HCT116 (cell line): Measurements from ENCODE around the gene GLUD1. TPM values are rescaled to one million over a fixed set of nuclear protein-coding genes. Genes with fewer than 3 reads are reported as not detected.
"Not testable (repeated sequence)": the region's sequence is repeated elsewhere in the genome, so short reads cannot be mapped to it uniquely, and the experiment has no call there.

Source experiments
- ATAC-seq: fragments of 200-7000 bp; cut with Tn5 transposase; 2 replicates; pipeline ENCODE4 v1.9.1; 2020; ENCODE audit warnings: mild to moderate bottlenecking, moderate library complexity
- BruUV-seq: library from RNA; stranded (reverse); fragments of 400-500 nt; replicated peaks from 2 replicates; lab custom pipeline; 2021; lab: Mats Ljungman, UMichigan
- CTCF ChIA-PET: fragments of 300-600 bp; sonication (Branson Sonifier 250); formaldehyde crosslinking; loops from one replicate; lab custom pipeline; 2021; ENCODE audit warnings: antibody characterized with exemption; lab: Charles Lee
- POLR2A ChIA-PET: fragments of 300-600, 350-600 bp; sonication (Branson Sonifier 250); formaldehyde crosslinking; loops from one replicate; lab custom pipeline; 2021; ENCODE audit warnings: antibody characterized with exemption; lab: Charles Lee
- RAD21 ChIA-PET, 2 experiments: fragments of 300-600 bp; sonication (Branson Sonifier 250); formaldehyde crosslinking; loops; one replicate each; lab custom pipeline; 2023; ENCODE audit warnings: low total read pairs in 2 of 2; ENCODE audit not compliant: uncharacterized antibody in 2 of 2, unreplicated experiment in 2 of 2, low non-redundant PET in 1 of 2; lab: Charles Lee
- DNase-seq: peaks from one replicate; pipeline ENCODE4 v3.0.0-alpha.2; 2010; ENCODE audit warnings: low read depth, low spot score
- H2AFZ ChIP-seq: fragments of 200-600 bp; shearing (Covaris generic), sonication (generic); 2 replicates; pipeline ENCODE4 v1.6.1; 2017; ENCODE audit warnings: low read depth, mixed run types, mixed read lengths, antibody characterized with exemption, low read length; ENCODE audit not compliant: poor library complexity, severe bottlenecking
- H3K27ac ChIP-seq: 2 replicates; pipeline ENCODE4 v1.5.1; 2012; ENCODE audit warnings: low read depth, low read length
- H3K27me3 ChIP-seq: fragments of 200-600 bp; sonication (generic); 2 replicates; pipeline ENCODE4 v1.6.1; 2016; ENCODE audit warnings: mixed run types, low read length, mixed read lengths; ENCODE audit not compliant: insufficient read depth
- H3K36me3 ChIP-seq, 2 experiments: fragments of 200-500 bp in 1 of 2; fragments of 200-600 bp in 1 of 2; sonication (Bioruptor generic) in 1 of 2; sonication (generic) in 1 of 2; 2 replicates each; pipeline versions ENCODE4 v1.5.1 to v1.6.1; 2014 to 2016; ENCODE audit warnings: low read length in 2 of 2, inconsistent platforms in 1 of 2, mixed read lengths in 1 of 2, mixed run types in 1 of 2; ENCODE audit not compliant: insufficient read depth in 2 of 2, control insufficient read depth in 1 of 2
- H3K4me1 ChIP-seq, 2 experiments: fragments of 200-600 bp in 1 of 2; sonication (generic) in 1 of 2; 2 replicates each; pipeline versions ENCODE4 v1.5.1 to v1.6.1; 2012 to 2017; ENCODE audit warnings: low read length in 2 of 2, inconsistent platforms in 1 of 2, mild to moderate bottlenecking in 1 of 2, mixed read lengths in 1 of 2, mixed run types in 1 of 2, moderate library complexity in 1 of 2; ENCODE audit not compliant: insufficient read depth in 2 of 2, control insufficient read depth in 1 of 2
- H3K4me2 ChIP-seq: fragments of 200-600 bp; sonication (generic); 2 replicates; pipeline ENCODE4 v1.6.1; 2017; ENCODE audit warnings: mixed run types, low read length, mixed read lengths
- H3K4me3 ChIP-seq, 2 experiments: fragments of 200-600 bp in 1 of 2; sonication (generic) in 1 of 2; replicated peaks in 1 of 2; 2 replicates each; pipeline ENCODE4 v1.5.1; 2011 to 2016; ENCODE audit warnings: low read length in 2 of 2, control low read depth in 1 of 2, low read depth in 1 of 2, mild to moderate bottlenecking in 1 of 2, mixed read lengths in 1 of 2, mixed run types in 1 of 2
- H3K79me2 ChIP-seq: fragments of 200-600 bp; sonication (generic); 2 replicates; pipeline ENCODE4 v1.6.1; 2017; ENCODE audit warnings: mild to moderate bottlenecking, mixed run types, low read length, moderate library complexity, mixed read lengths; ENCODE audit not compliant: insufficient read depth
- H3K9ac ChIP-seq: fragments of 200-600 bp; sonication (generic); 2 replicates; pipeline ENCODE4 v1.6.1; 2016; ENCODE audit warnings: low read length, mixed read lengths
- H3K9me2 ChIP-seq: fragments of 200-600 bp; sonication (generic), shearing (Covaris generic); 2 replicates; pipeline ENCODE4 v1.6.1; 2017; ENCODE audit warnings: mixed run types, mild to moderate bottlenecking, moderate library complexity; ENCODE audit not compliant: insufficient read depth
- H3K9me3 ChIP-seq, 2 experiments: fragments of 200-500 bp in 1 of 2; fragments of 200-600 bp in 1 of 2; sonication (Bioruptor generic) in 1 of 2; sonication (generic) in 1 of 2; 2 replicates each; pipeline ENCODE4 v1.6.1; 2014 to 2017; ENCODE audit warnings: low read length in 2 of 2, mixed read lengths in 2 of 2, inconsistent platforms in 1 of 2, low read depth in 1 of 2, mild to moderate bottlenecking in 1 of 2, mixed run types in 1 of 2, moderate library complexity in 1 of 2; ENCODE audit not compliant: control insufficient read depth in 1 of 2, insufficient read depth in 1 of 2
- H4K20me1 ChIP-seq: fragments of 200-600 bp; sonication (generic), shearing (Covaris generic); 2 replicates; pipeline ENCODE4 v1.6.1; 2017; ENCODE audit warnings: mixed run types, mild to moderate bottlenecking, moderate library complexity; ENCODE audit not compliant: insufficient read depth
- CEBPB ChIP-seq: IDR thresholded peaks from 2 replicates; pipeline ENCODE4 v1.6.1; 2012; ENCODE audit warnings: low read depth
- EZH2 ChIP-seq: fragments of 200-600 bp; sonication (generic); IDR thresholded peaks from 2 replicates; pipeline ENCODE4 v1.6.1; 2017; ENCODE audit warnings: antibody characterized with exemption, mixed run types
- MAX ChIP-seq: IDR thresholded peaks from 2 replicates; pipeline ENCODE4 v1.6.1; 2012
- POLR2A ChIP-seq: IDR thresholded peaks from 2 replicates; pipeline ENCODE4 v1.7.0; 2011; ENCODE audit warnings: borderline replicate concordance; ENCODE audit not compliant: insufficient read depth, insufficient read length; ENCODE audit errors: extremely low read depth
- SP1 ChIP-seq: IDR thresholded peaks from 2 replicates; pipeline ENCODE4 v1.6.1; 2012; ENCODE audit warnings: low read depth
- SRF ChIP-seq: IDR thresholded peaks from 2 replicates; pipeline ENCODE4 v1.6.1; 2012; ENCODE audit warnings: low read depth
- TCF7L2 ChIP-seq: IDR thresholded peaks from 2 replicates; pipeline ENCODE4 v1.7.0; 2011; ENCODE audit warnings: borderline replicate concordance, inconsistent platforms; ENCODE audit not compliant: insufficient read depth, insufficient read length; ENCODE audit errors: extremely low read depth
- YY1 ChIP-seq: IDR thresholded peaks from 2 replicates; pipeline ENCODE4 v1.6.1; 2011; ENCODE audit warnings: low read length, low read depth, moderate library complexity, mild to moderate bottlenecking; ENCODE audit not compliant: insufficient replicate concordance; ENCODE audit errors: extremely low read depth
- ZFX ChIP-seq: fragments of 450-650 bp; IDR thresholded peaks from 2 replicates; pipeline ENCODE4 v1.6.1; 2017
- intact Hi-C: fragments of 100-400 bp; cut with micrococcal nuclease; formaldehyde crosslinking; loops from 2 replicates; pipeline ENCODE4 v1.10.0; 2022
- total RNA-seq: library from RNA; stranded (reverse); gene quantifications from one replicate; pipeline ENCODE4 v1.2.1, GENCODE V29; 2021; ENCODE audit not compliant: unreplicated experiment
- TF ChIP-seq, protein P1 (sequence below), 3 experiments: fragments of 200-600 bp in 1 of 3; sonication (generic) in 1 of 3; IDR thresholded peaks in 2 of 3; conservative IDR thresholded peaks in 1 of 3; 2 replicates each; pipeline ENCODE4 v1.5.1; 2012 to 2017; ENCODE audit warnings: low read depth in 2 of 3, low read length in 2 of 3, antibody characterized with exemption in 1 of 3, borderline replicate concordance in 1 of 3, control low read depth in 1 of 3, mild to moderate bottlenecking in 1 of 3, mixed read lengths in 1 of 3, mixed run types in 1 of 3, moderate library complexity in 1 of 3; ENCODE audit not compliant: insufficient read depth in 1 of 3
- TF ChIP-seq, protein P2 (sequence below): IDR thresholded peaks from 2 replicates; pipeline ENCODE4 v1.6.1; 2011; ENCODE audit warnings: mild to moderate bottlenecking, low read length, moderate library complexity; ENCODE audit not compliant: insufficient replicate concordance; ENCODE audit errors: extremely low read depth

GLUD1 gene
- total RNA-seq, 1 experiment from 2014 or later = 131 TPM

- TF ChIP-seq TCF7L2 (no peak), ZFX (no peak), MAX (no peak), SP1 (no peak)
Measured at GRCh38 chr10:87079106-87079836, 15.4 kb downstream of the GLUD1 start (continued).

DNA sequence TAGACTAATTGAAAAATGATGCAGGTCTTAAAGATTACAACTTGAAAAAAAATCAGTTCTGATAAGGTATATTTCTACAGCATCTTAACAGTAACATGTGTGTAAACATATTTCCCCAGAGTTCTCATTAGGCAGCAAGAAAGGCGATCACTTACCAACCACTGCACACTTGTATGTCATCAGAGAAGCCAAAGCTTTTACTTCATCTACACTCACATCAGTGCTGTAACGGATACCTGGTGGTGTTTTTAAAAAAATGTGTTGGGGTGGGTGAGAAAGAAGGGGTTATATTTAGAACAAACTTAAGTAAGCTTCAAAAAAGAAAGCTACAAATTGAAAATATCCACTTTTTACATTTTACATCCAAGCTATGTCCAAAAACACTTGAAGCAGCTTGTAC is 18.2 kb downstream of the GLUD1 start:
- H3K9me2 ChIP-seq, H2AFZ ChIP-seq, H3K4me1 ChIP-seq, H3K4me2 ChIP-seq, H3K27me3 ChIP-seq, H3K9me3 ChIP-seq, RAD21 ChIA-PET, H3K9ac ChIP-seq, ATAC-seq, CTCF ChIA-PET, H3K4me3 ChIP-seq, H4K20me1 ChIP-seq, H3K27ac ChIP-seq, DNase-seq, intact Hi-C loops, BruUV-seq: not testable (repeated sequence)
- peaks cover 7 to 23% of the 10 kb centered on the region in 2 experiments; a peak in 3 of 4 replicates for H3K36me3 ChIP-seq
- POLR2A ChIA-PET = interaction anchor here (0.7 kb wide), 1 partner anchor 34 kb away, joined by 4 read pairs; no protein-coding TSS in a partner anchor
- peaks cover 28% of the 10 kb centered on the region for H3K79me2 ChIP-seq

DNA sequence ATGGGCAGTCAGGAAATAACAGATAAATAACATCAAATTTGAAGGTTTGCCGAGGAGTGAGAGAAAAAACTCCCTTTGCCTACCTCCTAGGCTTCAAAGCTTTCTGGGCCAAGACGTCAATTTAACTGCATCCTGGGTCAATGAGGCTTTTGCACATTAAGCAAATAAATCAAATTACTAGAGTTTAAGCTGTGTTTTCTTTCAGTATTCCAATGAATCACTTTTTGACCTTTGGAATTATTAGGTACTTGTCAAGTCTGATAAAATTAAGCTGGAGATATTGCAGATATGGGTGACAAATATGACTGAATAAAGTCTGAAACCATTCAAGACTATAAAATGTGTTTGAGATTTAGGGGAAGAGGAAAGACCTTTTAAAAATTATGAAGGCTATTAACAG is 22.2 kb downstream of the GLUD1 start:
- BruUV-seq = no TSS peak
- intact Hi-C loops = no loop called here
- RAD21 ChIA-PET = no interaction called here

More for the DNA sequence above, 22.2 kb downstream of the GLUD1 start:
- no peak overlapping the region for H3K9ac ChIP-seq
- H3K36me3 ChIP-seq = peaks cover 25 to 33% of the 10 kb centered on the region in 2 experiments
- no peaks in the 10 kb centered on the region for H3K9me3 ChIP-seq
- ChIA-PET CTCF (interaction anchor here (1.4 kb wide), 1 partner anchor 112 kb away, joined by 3 read pairs; no protein-coding TSS in a partner anchor), POLR2A (no interaction called here)
- H3K79me2 ChIP-seq = peaks cover 14% of the 10 kb centered on the region; the same call in 1 of the 2 replicates
- no peak for DNase-seq
- H3K9me2 ChIP-seq = no peaks in the 10 kb centered on the region
- ATAC-seq = no peak
- H3K4me2 ChIP-seq = no peak overlapping the region
- no peak overlapping the region for H3K4me3 ChIP-seq
- TF ChIP-seq CEBPB = no peak
- no peak for TF ChIP-seq SRF
- TF ChIP-seq EZH2 = no peak
- TF ChIP-seq, protein P1, sequence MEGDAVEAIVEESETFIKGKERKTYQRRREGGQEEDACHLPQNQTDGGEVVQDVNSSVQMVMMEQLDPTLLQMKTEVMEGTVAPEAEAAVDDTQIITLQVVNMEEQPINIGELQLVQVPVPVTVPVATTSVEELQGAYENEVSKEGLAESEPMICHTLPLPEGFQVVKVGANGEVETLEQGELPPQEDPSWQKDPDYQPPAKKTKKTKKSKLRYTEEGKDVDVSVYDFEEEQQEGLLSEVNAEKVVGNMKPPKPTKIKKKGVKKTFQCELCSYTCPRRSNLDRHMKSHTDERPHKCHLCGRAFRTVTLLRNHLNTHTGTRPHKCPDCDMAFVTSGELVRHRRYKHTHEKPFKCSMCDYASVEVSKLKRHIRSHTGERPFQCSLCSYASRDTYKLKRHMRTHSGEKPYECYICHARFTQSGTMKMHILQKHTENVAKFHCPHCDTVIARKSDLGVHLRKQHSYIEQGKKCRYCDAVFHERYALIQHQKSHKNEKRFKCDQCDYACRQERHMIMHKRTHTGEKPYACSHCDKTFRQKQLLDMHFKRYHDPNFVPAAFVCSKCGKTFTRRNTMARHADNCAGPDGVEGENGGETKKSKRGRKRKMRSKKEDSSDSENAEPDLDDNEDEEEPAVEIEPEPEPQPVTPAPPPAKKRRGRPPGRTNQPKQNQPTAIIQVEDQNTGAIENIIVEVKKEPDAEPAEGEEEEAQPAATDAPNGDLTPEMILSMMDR (IDR thresholded peaks at IDR 0.05 in 2 of 3, conservative IDR thresholded peaks at IDR 0.05 in 1 of 3; ENCODE audit: borderline replicate concordance in 1 of 3, insufficient read depth in 1 of 3, low read depth in 2 of 3, low read length in 2 of 3) = no peak
- TF ChIP-seq TCF7L2 = no peak
- no peak for TF ChIP-seq POLR2A
- TF ChIP-seq ZFX = no peak
- TF ChIP-seq YY1 = no peak
- TF ChIP-seq, protein P2, sequence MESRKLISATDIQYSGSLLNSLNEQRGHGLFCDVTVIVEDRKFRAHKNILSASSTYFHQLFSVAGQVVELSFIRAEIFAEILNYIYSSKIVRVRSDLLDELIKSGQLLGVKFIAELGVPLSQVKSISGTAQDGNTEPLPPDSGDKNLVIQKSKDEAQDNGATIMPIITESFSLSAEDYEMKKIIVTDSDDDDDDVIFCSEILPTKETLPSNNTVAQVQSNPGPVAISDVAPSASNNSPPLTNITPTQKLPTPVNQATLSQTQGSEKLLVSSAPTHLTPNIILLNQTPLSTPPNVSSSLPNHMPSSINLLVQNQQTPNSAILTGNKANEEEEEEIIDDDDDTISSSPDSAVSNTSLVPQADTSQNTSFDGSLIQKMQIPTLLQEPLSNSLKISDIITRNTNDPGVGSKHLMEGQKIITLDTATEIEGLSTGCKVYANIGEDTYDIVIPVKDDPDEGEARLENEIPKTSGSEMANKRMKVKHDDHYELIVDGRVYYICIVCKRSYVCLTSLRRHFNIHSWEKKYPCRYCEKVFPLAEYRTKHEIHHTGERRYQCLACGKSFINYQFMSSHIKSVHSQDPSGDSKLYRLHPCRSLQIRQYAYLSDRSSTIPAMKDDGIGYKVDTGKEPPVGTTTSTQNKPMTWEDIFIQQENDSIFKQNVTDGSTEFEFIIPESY = no peak
- H3K27me3 ChIP-seq = no peaks in the 10 kb centered on the region
- H4K20me1 ChIP-seq = no peaks in the 10 kb centered on the region
- H3K27ac ChIP-seq = no peak overlapping the region
- no peak overlapping the region for H2AFZ ChIP-seq
- no peaks in the 10 kb centered on the region for H3K4me1 ChIP-seq
